GM18526 (cell line): ENCODE results near the gene HOXB9.

Source experiments
- POLR2A ChIP-seq: IDR thresholded peaks from 3 replicates; pipeline ENCODE4 v1.6.1; 2011; ENCODE audit not compliant: insufficient read length; ENCODE audit errors: extremely low read depth

Gene HOXB9

GRCh38 chr17:48591255-48592056 is 34.7 kb downstream of the HOXB9 start:
- TF ChIP-seq POLR2A = no peak

GRCh38 chr17:48590607-48591161 is 35.5 kb downstream of the HOXB9 start:
- no peak for TF ChIP-seq POLR2A

- no peak for TF ChIP-seq POLR2A
Observed at GRCh38 chr17:48589831-48590606, 36.1 kb downstream of the HOXB9 start, which contains the start of gene HOXB3. HOXB3 (minus strand) TSS chr17:48590241; CDS start chr17:48552474, 37,767 bp downstream.

- no peak for TF ChIP-seq POLR2A
Observed at GRCh38 chr17:48589060-48589830, 36.9 kb downstream of the HOXB9 start.

- TF ChIP-seq POLR2A = no peak
Observed at GRCh38 chr17:48588528-48588927, 37.6 kb downstream of the HOXB9 start.

GRCh38 chr17:48588074-48588415 is 38.1 kb downstream of the HOXB9 start:
- TF ChIP-seq POLR2A = no peak

- no peak for TF ChIP-seq POLR2A
Observed at GRCh38 chr17:48587276-48588073, 38.7 kb downstream of the HOXB9 start.

GRCh38 chr17:48586355-48587258 is 39.6 kb downstream of the HOXB9 start:
- TF ChIP-seq POLR2A = no peak

- TF ChIP-seq POLR2A = no peak
Observed at GRCh38 chr17:48584223-48584741, 41.9 kb downstream of the HOXB9 start.

- no peak for TF ChIP-seq POLR2A
Observed at GRCh38 chr17:48583708-48584222, 42.4 kb downstream of the HOXB9 start.

GRCh38 chr17:48582750-48583069 is 43.4 kb downstream of the HOXB9 start:
- no peak for TF ChIP-seq POLR2A

GRCh38 chr17:48579760-48580554 is 46.2 kb downstream of the HOXB9 start:
- TF ChIP-seq POLR2A = no peak

- TF ChIP-seq POLR2A = no peak
Observed at GRCh38 chr17:48579471-48579759, 46.7 kb downstream of the HOXB9 start.
